MM.1S (cell line): ENCODE results near the gene TTLL6.

ENCODE experiments used
- DNase-seq: peaks from one replicate; pipeline ENCODE4 v3.0.0-alpha.2; 2015
- H2AFZ ChIP-seq: fragments of 300-600 bp; sonication (generic); 2 replicates; pipeline ENCODE4 v1.6.0; 2016; ENCODE audit warnings: antibody characterized with exemption, low read length
- H3F3A ChIP-seq: fragments of 300-600 bp; sonication (generic); 2 replicates; pipeline ENCODE4 v1.6.1; 2016; ENCODE audit warnings: mild to moderate bottlenecking, antibody characterized with exemption, low read length, moderate library complexity, mixed read lengths; ENCODE audit not compliant: insufficient read depth
- H3K27ac ChIP-seq: fragments of 300-600 bp; sonication (generic); 2 replicates; pipeline ENCODE4 v1.5.1; 2016; ENCODE audit warnings: mild to moderate bottlenecking, low read length
- H3K27me3 ChIP-seq: fragments of 300-600 bp; sonication (generic); replicated peaks from 2 replicates; pipeline ENCODE4 v1.6.0; 2016; ENCODE audit warnings: low read length; ENCODE audit not compliant: insufficient read depth
- H3K36me3 ChIP-seq: fragments of 300-600 bp; sonication (generic); replicated peaks from 2 replicates; pipeline ENCODE4 v1.6.1; 2016; ENCODE audit warnings: mild to moderate bottlenecking, low read length, mixed read lengths; ENCODE audit not compliant: insufficient read depth
- H3K4me1 ChIP-seq: fragments of 300-600 bp; sonication (generic); 2 replicates; pipeline ENCODE4 v1.6.1; 2016; ENCODE audit warnings: low read length, mixed read lengths
- H3K4me2 ChIP-seq: fragments of 300-600 bp; sonication (generic); 2 replicates; pipeline ENCODE4 v1.6.0; 2016; ENCODE audit warnings: low read depth, low read length
- H3K4me3 ChIP-seq: fragments of 300-600 bp; sonication (generic); 2 replicates; pipeline ENCODE4 v1.5.1; 2016; ENCODE audit warnings: low read length, mixed read lengths
- H3K79me2 ChIP-seq: fragments of 300-600 bp; sonication (generic); 2 replicates; pipeline ENCODE4 v1.6.1; 2016; ENCODE audit warnings: mixed run types, low read length, mixed read lengths
- H3K9ac ChIP-seq: fragments of 300-600 bp; sonication (generic); 2 replicates; pipeline ENCODE4 v1.6.1; 2016; ENCODE audit warnings: low read length, mixed read lengths
- H3K9me2 ChIP-seq: fragments of 300-600 bp; sonication (generic); replicated peaks from 2 replicates; pipeline ENCODE4 v1.6.1; 2016; ENCODE audit warnings: mild to moderate bottlenecking, low read length, mixed read lengths; ENCODE audit not compliant: insufficient read depth
- H3K9me3 ChIP-seq: fragments of 300-600 bp; sonication (generic); replicated peaks from 2 replicates; pipeline ENCODE4 v1.6.1; 2016; ENCODE audit warnings: mild to moderate bottlenecking, low read length, mixed read lengths; ENCODE audit not compliant: insufficient read depth
- H4K20me1 ChIP-seq: fragments of 300-600 bp; sonication (generic); 2 replicates; pipeline ENCODE4 v1.6.1; 2016; ENCODE audit warnings: mild to moderate bottlenecking, low read length, moderate library complexity, mixed read lengths; ENCODE audit not compliant: insufficient read depth
- CTCF ChIP-seq: fragments of 300-600 bp; sonication (generic); IDR thresholded peaks from 2 replicates; pipeline ENCODE4 v1.5.1; 2016; ENCODE audit warnings: antibody characterized with exemption, low read length, mixed read lengths
- EZH2 ChIP-seq: fragments of 300-600 bp; sonication (generic); optimal IDR thresholded peaks from 2 replicates; pipeline ENCODE3; 2017; ENCODE audit warnings: low read depth, mild to moderate bottlenecking, antibody characterized with exemption, low read length, mixed read lengths
- EZH2phosphoT487 ChIP-seq: fragments of 300-600 bp; sonication (generic); IDR thresholded peaks from 2 replicates; pipeline ENCODE4 v1.6.1; 2018; ENCODE audit warnings: antibody characterized with exemption, low read length

Gene TTLL6

GRCh38 chr17:48790607-48791127 lies 26.4 kb downstream of the TTLL6 start:
- H3K9me2 ChIP-seq, result no peaks in the 10 kb centered on the region
- no peak overlapping the region for H2AFZ ChIP-seq
- H4K20me1 ChIP-seq, result no peaks in the 10 kb centered on the region
- H3K27me3 ChIP-seq, result peaks cover 3% of the 10 kb centered on the region; the same call in 1 of the 2 replicates
- H3K4me3 ChIP-seq, result no peak overlapping the region
- no peak for DNase-seq
- H3K79me2 ChIP-seq, result no peaks in the 10 kb centered on the region
- peaks cover 6% of the 10 kb centered on the region; the same call in 1 of the 2 replicates for H3K4me1 ChIP-seq
- H3K27ac ChIP-seq, result no peak overlapping the region
- H3K9me3 ChIP-seq, result no peaks in the 10 kb centered on the region
- H3K36me3 ChIP-seq, result no peaks in the 10 kb centered on the region
- TF ChIP-seq EZH2phosphoT487 (no peak), EZH2 (no peak), CTCF (no peak)
- H3K4me2 ChIP-seq, result no peak overlapping the region
- H3K9ac ChIP-seq, result no peak overlapping the region
- no peaks in the 10 kb centered on the region for H3F3A ChIP-seq

- Histone ChIP-seq H3K36me3 (no peaks in the 10 kb centered on the region), H3K79me2 (no peaks in the 10 kb centered on the region), H4K20me1 (no peaks in the 10 kb centered on the region), H3K27me3 (peaks cover 3% of the 10 kb centered on the region; the same call in 1 of the 2 replicates), H2AFZ (no peak overlapping the region), H3K4me3 (no peak overlapping the region), H3K27ac (no peak overlapping the region), H3F3A (no peaks in the 10 kb centered on the region), H3K9me3 (no peaks in the 10 kb centered on the region), H3K9me2 (no peaks in the 10 kb centered on the region), H3K4me2 (no peak overlapping the region), H3K4me1 (peaks cover 6% of the 10 kb centered on the region; the same call in 1 of the 2 replicates), H3K9ac (no peak overlapping the region)
- no peak for DNase-seq
- no peak for TF ChIP-seq CTCF
- no peak for TF ChIP-seq EZH2
- no peak for TF ChIP-seq EZH2phosphoT487
These were observed 29.2 kb downstream of the TTLL6 start for GRCh38 chr17:48787828-48788227.

GRCh38 chr17:48779421-48779820 lies 37.6 kb downstream of the TTLL6 start:
- TF ChIP-seq EZH2 (no peak), CTCF (no peak), EZH2phosphoT487 (no peak)
- no peaks in the 10 kb centered on the region for H3K27me3 ChIP-seq

More at GRCh38 chr17:48779421-48779820, 37.6 kb downstream of the TTLL6 start:
- no peaks in the 10 kb centered on the region for H3K9me3 ChIP-seq
- DNase-seq, result no peak
- H3K4me3 ChIP-seq, result no peak overlapping the region
- no peaks in the 10 kb centered on the region for H4K20me1 ChIP-seq
- no peak overlapping the region for H2AFZ ChIP-seq
- H3K9me2 ChIP-seq, result no peaks in the 10 kb centered on the region
- H3K79me2 ChIP-seq, result no peaks in the 10 kb centered on the region
- H3K27ac ChIP-seq, result no peak overlapping the region
- H3K36me3 ChIP-seq, result no peaks in the 10 kb centered on the region
- H3K4me2 ChIP-seq, result no peak overlapping the region
- no peaks in the 10 kb centered on the region for H3K4me1 ChIP-seq
- H3K9ac ChIP-seq, result no peak overlapping the region
- no peaks in the 10 kb centered on the region for H3F3A ChIP-seq
